Limb (tissue), 2 donors: ENCODE measurements around the gene AIFM1.

Experiments
- DNase-seq, 2 donors: peaks; one replicate each; pipeline ENCODE4 v3.0.0-alpha.2; 2016; ENCODE audit errors: extremely low spot score in 2 of 2

The AIFM1 gene

DNA sequence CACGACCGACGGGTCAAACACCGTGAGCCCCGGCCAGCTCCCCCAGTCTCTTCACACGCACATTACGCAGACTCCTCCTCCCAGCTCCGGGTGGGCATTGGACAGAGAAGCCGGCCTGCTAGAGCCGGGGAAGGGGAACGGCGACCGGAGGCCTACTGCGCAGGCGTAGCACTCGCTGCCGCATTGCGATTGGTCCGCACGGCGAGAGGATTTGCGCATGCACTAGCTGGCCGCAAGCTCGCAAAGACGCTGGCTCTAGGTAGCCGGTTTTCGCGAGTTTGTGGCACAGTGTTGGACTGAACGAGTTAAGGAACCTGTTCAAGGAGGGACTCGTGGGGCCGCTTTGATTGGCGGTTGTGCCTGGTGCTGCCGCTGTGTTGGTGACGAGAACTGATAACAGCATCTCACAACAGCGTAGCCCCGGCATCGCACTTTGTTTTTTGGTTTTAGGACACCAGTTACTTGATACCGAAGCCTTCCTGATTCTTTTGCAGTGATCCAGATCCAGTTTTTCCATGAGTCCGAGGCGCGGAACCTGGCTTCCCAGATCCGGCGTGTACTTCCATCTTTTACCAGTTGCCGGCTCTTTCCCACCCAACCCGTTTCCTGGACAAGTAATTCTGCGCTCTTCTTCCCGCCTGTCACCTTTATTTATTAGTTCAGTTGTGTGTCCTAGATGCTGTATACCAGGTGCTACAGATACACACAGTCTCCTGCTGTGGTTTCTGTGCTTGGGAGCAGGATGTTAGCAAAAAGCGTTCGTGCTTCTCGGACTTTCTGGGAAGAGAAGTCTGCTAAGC lies at the start of gene AIFM1:
AIFM1 (minus strand) TSS at position 139 of the 800 bp plus-strand sequence. CDS start 185 bp downstream, outside the sequence.
- peak; percentile 90 to 91 for DNase-seq

DNA sequence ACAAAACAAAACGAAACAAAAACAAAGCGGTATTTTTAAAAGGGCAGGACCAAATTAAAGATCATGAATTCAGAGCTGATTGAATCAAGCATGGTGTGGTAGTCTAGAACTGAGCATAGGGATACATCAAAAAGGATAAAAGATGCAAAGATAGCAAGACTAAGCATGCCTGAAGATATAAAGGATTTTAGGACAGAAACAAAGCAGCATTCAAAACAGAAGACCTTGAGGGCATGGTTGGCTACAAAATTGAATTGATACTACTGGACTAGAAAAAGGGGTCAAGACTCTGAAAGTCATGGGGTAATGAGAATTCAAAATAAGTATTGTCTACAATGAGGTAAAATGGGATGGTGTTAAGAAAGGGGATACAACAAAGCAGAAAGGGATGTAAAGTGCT lies 47.7 kb upstream of the AIFM1 start:
- no peak for DNase-seq

DNA sequence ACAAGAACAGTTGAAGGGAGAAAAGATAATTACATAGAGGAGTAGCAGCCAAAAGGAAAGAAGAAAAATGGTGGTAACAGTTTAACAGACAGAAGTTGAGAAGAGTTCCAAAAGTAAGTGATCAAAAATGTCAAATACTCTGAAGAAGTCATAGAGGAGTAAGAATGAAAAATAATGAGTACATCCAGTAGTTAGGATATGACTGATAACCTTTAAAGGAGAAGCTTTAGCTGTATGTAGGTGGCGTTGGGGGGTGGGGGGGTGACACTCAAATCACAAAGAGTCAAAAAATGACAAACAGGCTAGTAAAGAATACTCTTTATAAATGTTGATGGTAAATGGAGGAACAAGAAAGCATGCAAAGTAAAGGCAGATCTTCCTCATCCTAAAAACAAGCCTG lies 46.7 kb upstream of the AIFM1 start:
- DNase-seq, result no peak

- no peak for DNase-seq
Measured at GRCh38 chrX:130211415-130212186, 46.0 kb upstream of the AIFM1 start.

DNA sequence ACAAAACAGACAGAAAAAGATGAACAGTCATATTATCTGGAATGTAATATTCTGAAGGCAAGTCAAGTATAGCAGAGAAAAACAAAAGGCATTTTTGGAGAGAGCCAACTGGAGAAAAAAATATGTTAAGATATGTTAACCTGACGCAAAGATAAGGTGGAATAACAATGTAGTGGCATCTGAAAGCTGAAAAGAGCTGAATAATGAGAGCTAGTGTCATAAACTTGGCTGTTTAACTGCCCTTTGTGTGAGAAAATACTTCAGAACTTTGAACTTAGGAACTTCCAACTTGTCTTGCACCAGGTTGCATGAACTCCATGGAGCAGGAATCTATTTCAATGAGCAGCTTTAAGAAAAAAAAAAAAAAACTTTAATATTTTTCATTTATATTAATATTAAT lies 39.0 kb upstream of the AIFM1 start:
- DNase-seq, result no peak

GRCh38 chrX:130197464-130197863 lies 31.8 kb upstream of the AIFM1 start:
- no peak for DNase-seq

DNA sequence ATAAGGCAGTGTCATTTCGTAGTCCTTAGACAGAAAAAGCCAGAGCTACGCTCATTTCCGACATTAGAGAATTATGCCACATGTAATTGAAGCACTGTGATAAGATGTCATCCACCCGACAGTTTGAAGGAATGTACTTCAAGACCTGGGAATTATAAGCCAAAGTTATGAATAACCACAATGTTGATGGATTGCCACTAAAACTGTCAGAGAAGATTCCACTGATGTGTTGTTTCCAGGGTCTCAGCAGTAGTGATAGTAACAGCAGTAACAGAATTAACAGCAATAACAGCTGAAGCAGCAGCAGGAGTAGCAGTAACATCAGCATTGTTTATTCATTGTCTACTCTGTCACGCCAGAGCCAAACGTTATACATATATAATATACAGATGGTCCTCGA lies 30.8 kb upstream of the AIFM1 start:
- DNase-seq, result no peak

GRCh38 chrX:130190801-130191200 lies 25.2 kb upstream of the AIFM1 start:
- DNase-seq, result no peak

- no peak for DNase-seq
Measured at GRCh38 chrX:130186651-130187050, 21.0 kb upstream of the AIFM1 start.

DNA sequence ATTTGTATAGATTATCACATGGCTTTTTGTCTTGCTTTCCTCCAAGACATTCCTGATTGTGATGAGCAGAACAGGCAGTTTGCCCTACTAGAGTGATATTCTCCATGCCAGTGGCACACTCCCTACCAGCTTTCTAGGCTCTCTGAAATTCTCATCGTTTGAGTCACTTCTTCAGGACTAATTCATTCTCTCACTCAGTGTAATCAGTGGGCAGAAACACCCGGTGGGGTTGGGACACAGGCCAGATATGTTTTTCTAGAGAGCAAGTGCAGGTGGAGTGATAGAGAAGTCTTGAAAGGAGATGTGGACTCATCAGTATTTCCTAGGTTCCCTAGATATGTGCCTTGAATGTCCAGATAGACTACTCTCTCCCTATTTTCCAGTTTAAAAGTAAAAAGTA lies 19.2 kb upstream of the AIFM1 start:
- no peak for DNase-seq

DNA sequence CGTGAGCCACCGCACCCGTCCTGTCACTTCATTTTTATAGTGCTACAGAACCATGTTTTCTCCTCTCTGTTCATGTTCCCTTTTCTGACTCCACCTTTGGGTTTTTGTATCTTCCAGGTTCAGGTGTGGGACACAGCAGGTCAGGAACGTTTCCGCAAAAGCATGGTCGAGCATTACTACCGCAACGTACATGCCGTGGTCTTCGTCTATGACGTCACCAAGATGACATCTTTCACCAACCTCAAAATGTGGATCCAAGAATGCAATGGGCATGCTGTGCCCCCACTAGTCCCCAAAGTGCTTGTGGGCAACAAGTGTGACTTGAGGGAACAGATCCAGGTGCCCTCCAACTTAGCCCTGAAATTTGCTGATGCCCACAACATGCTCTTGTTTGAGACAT lies 18.5 kb upstream of the AIFM1 start:
- DNase-seq, result no peak

DNA sequence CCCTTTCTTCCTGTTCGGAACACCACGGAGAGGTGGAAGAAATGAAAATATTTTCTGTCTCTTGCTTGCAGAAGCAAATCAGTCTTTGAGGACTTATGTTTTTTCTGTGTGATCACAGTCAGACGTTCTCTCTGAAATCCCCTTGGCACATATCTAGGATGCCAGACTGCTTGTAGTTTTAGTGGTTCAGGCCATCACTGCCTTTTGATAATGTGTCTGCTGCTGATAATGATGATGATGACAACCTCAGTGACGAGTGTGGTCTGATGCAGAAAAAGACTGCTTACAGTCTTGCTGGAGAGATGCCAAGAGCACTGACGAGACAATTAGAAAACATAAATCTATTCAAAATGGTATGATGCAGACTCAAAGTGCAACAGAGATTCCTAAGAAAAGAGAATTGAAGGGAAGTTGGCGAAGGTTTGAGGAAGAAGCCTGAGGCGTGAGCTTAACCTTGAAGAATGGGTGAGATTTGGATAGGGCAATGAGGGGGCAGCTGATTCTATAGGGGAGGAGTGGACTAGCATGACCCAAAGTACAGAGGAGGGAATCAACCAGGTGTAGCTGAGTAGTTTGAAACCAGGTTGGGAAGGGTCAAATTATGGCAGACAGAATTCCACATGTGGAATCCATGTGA lies 14.1 kb upstream of the AIFM1 start:
- DNase-seq, result no peak

DNA sequence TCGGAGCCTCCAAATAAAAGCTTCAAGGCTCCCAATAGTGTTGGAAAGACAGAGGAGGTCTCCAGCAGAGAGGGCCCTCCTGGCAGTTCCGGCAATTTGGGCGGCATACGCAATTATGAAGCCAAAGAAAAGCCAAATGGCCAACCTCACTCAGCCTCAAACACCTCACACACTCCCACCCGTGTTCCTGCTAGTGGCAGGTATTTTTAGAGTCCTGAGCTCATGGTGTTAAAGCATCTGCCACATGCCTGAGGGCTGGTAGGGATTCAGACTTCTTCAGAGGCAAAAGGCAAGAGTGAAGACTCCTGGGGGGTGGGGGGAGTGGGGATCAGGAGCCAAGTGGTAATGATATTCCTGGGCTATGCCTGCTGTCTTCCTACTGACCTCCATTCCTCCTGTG lies 13.5 kb upstream of the AIFM1 start:
- DNase-seq, result no peak

DNA sequence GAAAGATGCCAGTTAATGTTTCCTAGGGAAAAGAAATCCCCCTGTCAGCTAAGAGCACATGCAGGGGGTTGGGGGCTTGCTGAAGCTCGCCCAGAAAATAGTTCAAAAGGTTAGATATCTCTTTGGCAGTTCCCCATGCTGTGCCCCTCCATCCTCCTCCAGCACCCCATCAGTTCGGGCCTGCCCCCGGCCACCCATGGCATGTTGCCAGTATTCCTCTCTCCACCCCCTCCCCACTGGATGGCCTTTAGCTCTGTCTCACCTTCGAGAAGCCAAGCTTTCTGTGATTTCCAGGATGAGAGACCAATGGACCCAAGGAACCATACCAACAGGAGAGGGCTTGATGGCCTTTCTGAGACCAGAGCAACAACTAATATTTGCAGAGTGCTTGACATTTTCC lies 11.3 kb upstream of the AIFM1 start:
- no peak for DNase-seq

DNA sequence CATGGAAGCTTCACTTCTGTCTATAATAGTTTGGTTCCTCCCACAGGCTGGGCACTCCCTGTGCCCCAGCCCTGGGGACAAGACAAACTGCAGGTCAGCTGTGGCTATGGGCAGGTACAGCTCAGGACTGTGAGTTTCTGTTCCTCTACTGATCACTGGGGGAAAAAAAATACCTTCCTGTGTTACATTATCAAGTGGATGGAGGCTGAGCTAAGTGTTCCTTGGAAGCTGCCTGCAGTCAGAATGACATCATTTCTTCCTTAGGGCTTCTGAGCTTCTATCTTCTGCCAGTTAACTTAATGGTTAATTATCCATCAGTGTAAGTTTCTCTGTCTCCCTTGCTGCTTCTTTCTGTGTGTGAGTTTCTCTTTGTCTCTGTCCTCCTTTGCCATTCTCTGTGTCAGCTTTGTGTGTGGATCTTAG lies 10.7 kb upstream of the AIFM1 start:
- DNase-seq, result no peak

DNA sequence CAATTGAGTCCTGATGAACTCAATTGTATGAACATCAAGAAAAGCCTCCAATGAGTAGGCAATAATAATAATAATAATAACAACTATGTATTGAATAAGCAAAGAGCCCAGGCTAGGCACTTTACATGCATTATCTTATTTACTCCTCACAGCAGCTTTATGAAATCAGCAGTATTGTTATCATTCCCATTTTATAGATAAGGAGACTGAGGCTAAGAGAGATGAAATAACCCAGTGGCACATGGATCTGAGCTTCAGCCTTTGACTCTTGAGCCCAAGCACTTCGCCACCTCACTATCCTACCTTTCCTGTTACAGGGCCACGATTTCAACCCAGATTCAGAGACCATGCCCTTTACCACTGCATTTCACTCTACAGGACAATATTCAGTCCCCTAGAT lies 9.3 kb upstream of the AIFM1 start:
- no peak for DNase-seq

DNA sequence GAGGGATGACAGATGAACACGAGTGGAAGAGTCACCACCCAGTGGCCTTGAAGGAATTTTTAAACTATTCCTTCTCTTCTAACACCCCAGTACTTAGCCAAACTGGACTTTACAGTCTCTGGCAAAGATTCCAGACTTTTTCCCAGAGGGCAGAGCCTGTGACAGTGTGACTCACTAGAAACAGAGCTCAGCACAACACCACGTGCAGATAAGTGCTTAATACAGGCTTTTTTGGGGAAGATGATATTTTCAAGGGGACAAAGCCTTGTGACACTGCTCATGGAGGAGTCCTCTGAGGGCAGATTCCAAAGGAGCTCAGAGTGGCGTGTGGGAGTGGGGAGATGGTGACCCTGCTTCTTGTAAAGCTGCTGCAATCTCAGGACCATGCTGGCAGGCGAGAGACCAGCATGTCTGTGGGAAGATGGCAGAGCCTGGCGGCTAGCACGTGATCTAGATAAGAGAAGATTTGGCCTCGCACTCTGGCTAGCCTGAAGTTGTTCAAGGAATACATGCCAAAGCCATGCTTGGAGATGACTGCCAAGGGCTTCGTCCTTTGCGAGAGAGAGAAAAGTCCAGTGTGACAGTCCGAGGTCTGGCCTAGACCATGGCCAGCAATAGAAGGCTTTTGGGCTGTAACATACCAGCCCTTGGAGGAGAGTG lies 8.5 kb upstream of the AIFM1 start:
- no peak for DNase-seq

DNA sequence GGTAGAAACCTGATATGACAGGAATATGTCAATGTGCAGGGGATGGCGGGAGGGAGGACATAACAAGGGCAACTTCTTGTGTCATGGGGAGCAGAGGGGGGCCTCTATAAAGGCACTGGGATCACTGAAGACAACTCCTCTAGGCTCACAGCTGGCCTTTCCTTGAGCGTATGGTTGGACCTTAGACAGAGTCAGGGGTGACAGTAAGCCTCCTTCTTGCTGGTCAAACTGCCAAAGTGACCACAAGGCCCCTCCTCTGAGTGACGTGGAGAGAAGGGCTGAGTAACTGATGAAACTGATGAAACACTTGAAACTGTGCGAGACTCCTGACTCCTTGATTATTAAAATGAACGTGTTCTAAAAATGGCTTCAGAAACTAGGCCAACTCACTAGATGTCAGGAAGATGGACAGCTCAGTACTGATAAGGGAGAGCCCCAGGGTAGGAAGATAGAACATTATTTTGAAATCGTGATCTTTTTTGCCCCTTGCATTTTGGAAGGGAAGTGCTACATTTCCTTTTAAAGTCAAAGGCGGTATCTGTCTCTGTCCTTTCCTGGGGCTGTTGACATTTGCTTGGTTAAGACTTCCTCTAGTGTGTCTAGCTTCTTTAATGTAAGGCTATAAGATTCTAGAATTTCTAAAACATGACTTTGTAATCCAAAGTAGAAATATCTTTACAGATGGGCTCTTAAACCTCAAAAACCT lies 7.7 kb upstream of the AIFM1 start:
- DNase-seq, result no peak

DNA sequence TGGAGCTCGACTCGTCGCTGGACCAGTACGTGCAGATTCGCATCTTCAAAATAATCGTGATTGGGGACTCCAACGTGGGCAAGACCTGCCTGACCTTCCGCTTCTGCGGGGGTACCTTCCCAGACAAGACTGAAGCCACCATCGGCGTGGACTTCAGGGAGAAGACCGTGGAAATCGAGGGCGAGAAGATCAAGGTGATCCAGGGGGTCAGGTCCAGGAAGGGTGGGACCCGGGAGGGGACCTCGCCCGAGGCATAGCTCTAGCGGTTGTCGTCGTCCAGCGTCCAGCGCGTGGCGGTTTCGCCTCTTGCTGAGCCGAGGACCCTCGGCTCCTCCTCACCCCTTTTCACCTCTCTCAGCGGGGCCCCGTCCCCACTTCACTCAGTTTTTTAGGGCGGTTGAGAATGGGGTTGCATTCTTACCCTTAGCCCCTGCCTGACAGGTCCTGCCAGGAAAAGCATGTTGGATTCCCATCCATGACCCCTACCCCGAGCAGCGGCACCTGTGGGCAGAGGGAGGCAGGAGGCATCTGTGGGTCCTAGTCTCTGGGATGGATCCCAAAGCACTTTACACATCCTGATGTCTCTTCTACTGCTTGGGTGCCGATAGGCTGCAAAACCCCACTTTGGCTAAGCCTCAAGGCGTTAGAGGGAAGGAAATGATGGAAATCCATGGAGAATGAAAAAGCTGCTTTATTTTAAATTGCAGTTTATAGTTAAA lies 6.6 kb upstream of the AIFM1 start:
- no peak for DNase-seq

- DNase-seq, result peak in 1 of 2 donors; percentile 69
Measured at GRCh38 chrX:130171446-130172126, 5.9 kb upstream of the AIFM1 start, which contains the start of gene RAB33A. Gene RAB33A (plus strand): TSS chrX:130171962. CDS start chrX:130172063, 101 bp downstream.
